Colon (tissue), 2 donors: Measurements from ENCODE around the gene CD27.
"Not testable (repeated sequence)": the region's sequence is repeated elsewhere in the genome, so short reads cannot be mapped to it uniquely, and the experiment has no call there.

ENCODE experiments used
- FAIRE-seq: peaks from 2 replicates; lab custom pipeline; 2012; peaks lifted over from hg19 to GRCh38; lab: Jason Lieb, UNC
- donor health status: control.
- donor health status: control.

CD27 gene

DNA sequence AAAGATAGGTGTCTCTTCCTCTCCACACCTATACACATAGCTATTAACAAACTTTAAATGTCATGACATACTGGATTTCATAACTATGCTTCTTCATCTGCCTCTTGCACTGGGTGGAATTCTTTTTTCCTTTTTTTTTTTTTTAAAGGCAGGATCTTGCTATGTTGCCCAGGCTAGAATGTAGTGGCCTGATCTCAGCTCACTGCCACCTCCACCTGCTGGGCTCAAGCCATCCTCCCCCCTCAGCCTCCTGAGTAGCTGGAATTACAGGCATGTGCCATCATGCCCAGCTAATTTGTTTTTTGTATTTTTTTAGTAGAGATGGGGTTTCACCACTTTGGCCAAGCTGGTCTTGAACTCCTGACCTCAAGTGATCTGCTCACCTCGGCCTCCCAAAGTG, 43.5 kb downstream of the CD27 start:
- no peak for FAIRE-seq

GRCh38 chr12:6489449-6489848, 44.7 kb downstream of the CD27 start:
- FAIRE-seq, result no peak

DNA sequence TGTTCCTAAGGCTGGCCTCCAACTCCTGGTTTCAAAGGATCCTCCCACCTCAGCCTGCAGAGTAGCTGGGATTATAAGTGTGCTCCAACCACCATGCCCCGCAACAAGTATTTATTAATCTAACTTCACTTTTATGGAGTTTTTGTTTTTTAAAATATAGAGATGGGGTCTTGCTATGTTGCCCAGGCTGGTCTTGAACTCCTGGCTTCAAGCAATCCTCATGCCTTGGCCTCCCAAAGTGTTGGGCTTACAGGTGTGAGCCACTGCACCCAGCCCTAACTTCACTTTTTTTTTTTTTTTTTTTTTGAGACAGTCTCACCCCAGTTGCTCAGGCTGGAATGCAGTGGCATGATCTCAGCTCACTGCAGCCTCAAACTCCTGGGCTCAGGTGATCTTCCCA, 45.9 kb downstream of the CD27 start:
- FAIRE-seq, result not testable (repeated sequence)

GRCh38 chr12:6492838-6493496, 48.2 kb downstream of the CD27 start, which contains the start of gene MRPL51:
TSS of gene MRPL51 (minus strand) at chr12:6493262. CDS start at chr12:6493136, 126 bp downstream.
- FAIRE-seq, result no peak

DNA sequence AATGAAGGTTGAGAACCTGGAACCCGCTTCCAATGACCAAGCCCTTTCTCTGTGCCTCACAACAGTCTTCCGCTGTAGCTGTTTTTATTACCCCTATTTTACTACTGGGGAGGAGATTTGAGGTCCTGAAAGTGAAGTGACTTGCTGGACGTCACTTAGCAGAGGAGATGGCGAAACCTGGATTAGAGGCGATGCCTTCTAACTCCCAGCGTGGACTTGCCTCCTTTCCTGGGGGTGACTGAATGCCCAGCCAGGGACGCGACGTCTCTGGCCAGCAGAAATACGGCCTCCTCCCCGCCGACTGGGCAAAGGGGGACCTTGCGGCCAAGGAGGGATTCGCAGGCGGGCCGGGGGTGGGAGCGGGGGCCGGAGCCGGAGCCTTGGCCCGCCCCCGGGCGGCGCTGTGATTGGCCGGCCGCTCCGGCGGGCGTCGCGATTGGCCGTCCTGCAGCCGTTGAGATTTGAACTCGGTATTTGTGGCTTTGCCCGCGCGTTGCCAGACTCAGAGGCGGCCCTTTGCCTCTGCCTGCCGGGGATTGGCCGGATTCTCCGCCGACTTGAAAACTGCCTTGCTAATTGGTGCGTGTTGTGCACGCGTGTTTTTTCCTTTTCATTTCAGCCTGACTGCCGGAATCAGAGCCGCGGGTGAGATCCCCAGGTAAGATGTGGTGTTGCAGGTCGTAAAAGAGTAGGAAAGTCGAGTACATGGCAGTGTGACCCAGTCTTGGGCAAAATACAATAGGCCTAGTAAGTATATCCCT, 48.9 kb downstream of the CD27 start, which contains the start of gene NCAPD2:
Gene NCAPD2, plus strand, starts transcription at position 606 of the 761 bp plus-strand sequence. CDS start 997 bp downstream, outside the sequence.
- no peak for FAIRE-seq

GRCh38 chr12:6494258-6494743, 49.5 kb downstream of the CD27 start:
- no peak for FAIRE-seq

- no peak for FAIRE-seq
Measured at GRCh38 chr12:6494968-6495367, 50.2 kb downstream of the CD27 start.

GRCh38 chr12:6497291-6497690, 52.5 kb downstream of the CD27 start:
- FAIRE-seq, result not testable (repeated sequence)

GRCh38 chr12:6500466-6500865, 55.7 kb downstream of the CD27 start:
- FAIRE-seq, result no peak
